Ishikawa (cell line): ENCODE results near the gene KCNK10.

Experiments
- CEBPB ChIP-seq: IDR thresholded peaks from 2 replicates; pipeline ENCODE4 v1.6.1; 2012
- TCF12 ChIP-seq: IDR thresholded peaks from 2 replicates; pipeline ENCODE4 v1.6.1; 2012; ENCODE audit warnings: low read depth
- TF ChIP-seq, protein P1 (sequence below): IDR thresholded peaks from 2 replicates; pipeline ENCODE4 v1.6.1; 2012
- TF ChIP-seq, protein P2 (sequence below): IDR thresholded peaks from 2 replicates; pipeline ENCODE4 v1.6.1; 2012; ENCODE audit warnings: low read depth, mild to moderate bottlenecking

DNA sequence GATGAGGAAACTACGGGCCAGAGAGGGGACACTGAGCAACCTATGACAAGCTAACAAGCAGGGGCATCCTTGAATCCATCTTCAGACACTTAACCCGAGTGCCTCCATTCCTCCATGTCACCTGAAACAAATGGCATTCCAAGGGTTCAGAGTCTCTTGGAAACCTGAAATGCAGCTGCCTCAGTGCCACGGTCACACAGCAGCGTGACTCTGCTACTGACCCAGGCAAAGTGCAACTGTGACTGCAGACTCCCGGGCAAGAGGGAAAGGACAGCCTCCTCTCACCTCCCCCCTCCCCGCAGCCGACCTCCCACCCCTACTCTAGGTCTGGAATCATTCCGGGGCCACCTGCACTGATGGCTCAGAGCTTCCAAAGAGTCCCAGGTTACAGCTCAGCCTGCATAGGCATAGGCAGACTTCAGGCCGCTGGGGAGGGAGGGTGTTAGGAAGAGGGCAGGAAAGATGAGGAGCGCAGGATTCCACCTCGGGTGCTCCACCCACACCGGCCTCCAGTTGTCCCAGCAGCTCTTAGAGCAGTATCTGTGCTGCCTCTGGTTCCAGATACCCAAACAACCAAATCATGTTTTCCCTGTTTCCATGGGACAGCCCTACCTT, 53.2 kb downstream of the KCNK10 start:
- TF ChIP-seq, protein P1, sequence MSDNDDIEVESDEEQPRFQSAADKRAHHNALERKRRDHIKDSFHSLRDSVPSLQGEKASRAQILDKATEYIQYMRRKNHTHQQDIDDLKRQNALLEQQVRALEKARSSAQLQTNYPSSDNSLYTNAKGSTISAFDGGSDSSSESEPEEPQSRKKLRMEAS, result no peak
- TF ChIP-seq, protein P2, sequence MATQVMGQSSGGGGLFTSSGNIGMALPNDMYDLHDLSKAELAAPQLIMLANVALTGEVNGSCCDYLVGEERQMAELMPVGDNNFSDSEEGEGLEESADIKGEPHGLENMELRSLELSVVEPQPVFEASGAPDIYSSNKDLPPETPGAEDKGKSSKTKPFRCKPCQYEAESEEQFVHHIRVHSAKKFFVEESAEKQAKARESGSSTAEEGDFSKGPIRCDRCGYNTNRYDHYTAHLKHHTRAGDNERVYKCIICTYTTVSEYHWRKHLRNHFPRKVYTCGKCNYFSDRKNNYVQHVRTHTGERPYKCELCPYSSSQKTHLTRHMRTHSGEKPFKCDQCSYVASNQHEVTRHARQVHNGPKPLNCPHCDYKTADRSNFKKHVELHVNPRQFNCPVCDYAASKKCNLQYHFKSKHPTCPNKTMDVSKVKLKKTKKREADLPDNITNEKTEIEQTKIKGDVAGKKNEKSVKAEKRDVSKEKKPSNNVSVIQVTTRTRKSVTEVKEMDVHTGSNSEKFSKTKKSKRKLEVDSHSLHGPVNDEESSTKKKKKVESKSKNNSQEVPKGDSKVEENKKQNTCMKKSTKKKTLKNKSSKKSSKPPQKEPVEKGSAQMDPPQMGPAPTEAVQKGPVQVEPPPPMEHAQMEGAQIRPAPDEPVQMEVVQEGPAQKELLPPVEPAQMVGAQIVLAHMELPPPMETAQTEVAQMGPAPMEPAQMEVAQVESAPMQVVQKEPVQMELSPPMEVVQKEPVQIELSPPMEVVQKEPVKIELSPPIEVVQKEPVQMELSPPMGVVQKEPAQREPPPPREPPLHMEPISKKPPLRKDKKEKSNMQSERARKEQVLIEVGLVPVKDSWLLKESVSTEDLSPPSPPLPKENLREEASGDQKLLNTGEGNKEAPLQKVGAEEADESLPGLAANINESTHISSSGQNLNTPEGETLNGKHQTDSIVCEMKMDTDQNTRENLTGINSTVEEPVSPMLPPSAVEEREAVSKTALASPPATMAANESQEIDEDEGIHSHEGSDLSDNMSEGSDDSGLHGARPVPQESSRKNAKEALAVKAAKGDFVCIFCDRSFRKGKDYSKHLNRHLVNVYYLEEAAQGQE, result no peak
- TF ChIP-seq TCF12, result no peak
- no peak for TF ChIP-seq CEBPB
